Stimulated activated CD8-positive, alpha-beta memory T cell treated with anti-CD3 and anti-CD28 coated beads, Interleukin-7, amount 100 ng/mL, for 4 hours (primary cell): ENCODE data around the gene MAP3K12.

Experiments used
- DNase-seq, 2 donors: peaks; one replicate each; pipeline ENCODE4 v3.0.0-alpha.2; 2020; ENCODE audit warnings: low read depth in 2 of 2

The MAP3K12 gene

GRCh38 chr12:53510181-53510812 is 11.0 kb upstream of the MAP3K12 start:
- no peak for DNase-seq

GRCh38 chr12:53508534-53509170 is 9.4 kb upstream of the MAP3K12 start:
- peak; percentile 61 to 67 for DNase-seq

- no peak for DNase-seq
Observed at GRCh38 chr12:53507603-53507885, 8.3 kb upstream of the MAP3K12 start.

GRCh38 chr12:53506881-53507602 is 7.8 kb upstream of the MAP3K12 start, which contains the start of gene NPFF:
NPFF (minus strand) TSS chr12:53507484; CDS start chr12:53507474, 10 bp downstream.
- DNase-seq, result no peak

- no peak for DNase-seq
Observed at GRCh38 chr12:53506450-53506785, 7.2 kb upstream of the MAP3K12 start.

- DNase-seq, result no peak
Observed at GRCh38 chr12:53505555-53506449, 6.5 kb upstream of the MAP3K12 start.

- DNase-seq, result no peak
Observed at GRCh38 chr12:53505086-53505485, 5.8 kb upstream of the MAP3K12 start.

GRCh38 chr12:53504004-53504920 is 5.0 kb upstream of the MAP3K12 start:
- no peak for DNase-seq

- DNase-seq, result no peak
Observed at GRCh38 chr12:53502983-53503728, 3.9 kb upstream of the MAP3K12 start.

- DNase-seq, result no peak
Observed at GRCh38 chr12:53502331-53502730, 3.1 kb upstream of the MAP3K12 start.

GRCh38 chr12:53501615-53502181 is 2.4 kb upstream of the MAP3K12 start:
- DNase-seq, result no peak

- DNase-seq, result peak; percentile 94 to 98
Observed at GRCh38 chr12:53500776-53501614, 1.7 kb upstream of the MAP3K12 start, which contains the start of gene TARBP2. TARBP2 (plus strand) TSS chr12:53501283; CDS start chr12:53501409, 126 bp downstream.

- no peak for DNase-seq
Observed at GRCh38 chr12:53500142-53500775, 1.0 kb upstream of the MAP3K12 start.

GRCh38 chr12:53498235-53498630 is 1.0 kb downstream of the MAP3K12 start:
- DNase-seq, result no peak

GRCh38 chr12:53497461-53497860 is 1.8 kb downstream of the MAP3K12 start:
- DNase-seq, result no peak

GRCh38 chr12:53496752-53497032 is 2.6 kb downstream of the MAP3K12 start:
- DNase-seq, result no peak

GRCh38 chr12:53495903-53496751 is 3.1 kb downstream of the MAP3K12 start:
- DNase-seq, result no peak
